ENCODE measurements around the gene SSR2.
"Not testable (repeated sequence)": the region's sequence is repeated elsewhere in the genome, so short reads cannot be mapped to it uniquely, and the experiment has no call there.

SSR2 gene

GRCh38 chr1:156045076-156045475 is 24.3 kb upstream of the SSR2 start:
- no peak for DNase-seq

- DNase-seq: no peak
Observed at GRCh38 chr1:156042828-156043227, 22.1 kb upstream of the SSR2 start.

GRCh38 chr1:156034991-156035390 is 14.2 kb upstream of the SSR2 start:
- not testable (repeated sequence) for DNase-seq

- DNase-seq: no peak
Observed at GRCh38 chr1:156033011-156033410, 12.3 kb upstream of the SSR2 start.

- DNase-seq: no peak
Observed at GRCh38 chr1:156026588-156026987, 5.8 kb upstream of the SSR2 start.

GRCh38 chr1:156025876-156026275 is 5.1 kb upstream of the SSR2 start:
- DNase-seq: peak; percentile 31

- no peak for DNase-seq
Observed at GRCh38 chr1:156024801-156025200, 4.0 kb upstream of the SSR2 start.

- DNase-seq: no peak
Observed at GRCh38 chr1:156021954-156022353, 1.2 kb upstream of the SSR2 start.

GRCh38 chr1:156021093-156021428 is 310 bp upstream of the SSR2 start:
- DNase-seq: no peak

GRCh38 chr1:156019946-156020292 is 832 bp downstream of the SSR2 start:
- no peak for DNase-seq

- DNase-seq: no peak
Observed at GRCh38 chr1:156014829-156015228, 5.9 kb downstream of the SSR2 start.

GRCh38 chr1:156012051-156012817 is 8.5 kb downstream of the SSR2 start:
- DNase-seq: no peak

GRCh38 chr1:156009404-156009803 is 11.3 kb downstream of the SSR2 start:
- DNase-seq: no peak

- DNase-seq: no peak
Observed at GRCh38 chr1:156006666-156007376, 13.9 kb downstream of the SSR2 start.

GRCh38 chr1:156004843-156005584 is 15.7 kb downstream of the SSR2 start:
- DNase-seq: no peak

GRCh38 chr1:156003923-156004188 is 16.9 kb downstream of the SSR2 start:
- DNase-seq: no peak

- DNase-seq: no peak
Observed at GRCh38 chr1:156002188-156002911, 18.4 kb downstream of the SSR2 start.

- no peak for DNase-seq
Observed at GRCh38 chr1:156001662-156002171, 19.0 kb downstream of the SSR2 start.

- DNase-seq: no peak
Observed at GRCh38 chr1:156001021-156001661, 19.6 kb downstream of the SSR2 start.

- DNase-seq: no peak
Observed at GRCh38 chr1:155999964-156000363, 20.8 kb downstream of the SSR2 start.

GRCh38 chr1:155996166-155996565 is 24.6 kb downstream of the SSR2 start:
- DNase-seq: no peak

GRCh38 chr1:155993595-155993994 is 27.2 kb downstream of the SSR2 start:
- DNase-seq: no peak
